IPS DF 6.9 (cell line): ENCODE results near the gene ALPG.

Experiments used
- DNase-seq: peaks from one replicate; pipeline ENCODE4 v3.0.0-alpha.2; 2013; ENCODE audit warnings: low read depth, low spot score
- H3K27ac ChIP-seq: one replicate; pipeline ENCODE4 v1.5.1; 2013; ENCODE audit warnings: low read length, control low read depth
- H3K27me3 ChIP-seq: 2 replicates; pipeline ENCODE4 v1.6.1; 2013; ENCODE audit warnings: mild to moderate bottlenecking, low read length; ENCODE audit not compliant: control insufficient read depth, insufficient read depth
- H3K36me3 ChIP-seq: 2 replicates; pipeline ENCODE4 v1.6.1; 2013; ENCODE audit warnings: low read length; ENCODE audit not compliant: control insufficient read depth, insufficient read depth
- H3K4me1 ChIP-seq: 2 replicates; pipeline ENCODE4 v1.6.1; 2013; ENCODE audit warnings: low read length; ENCODE audit not compliant: control insufficient read depth, insufficient read depth
- H3K4me3 ChIP-seq: 2 replicates; pipeline ENCODE4 v1.5.1; 2013; ENCODE audit warnings: mild to moderate bottlenecking, low read length
- H3K9me3 ChIP-seq: 2 replicates; pipeline ENCODE4 v1.6.1; 2013; ENCODE audit warnings: low read length, inconsistent platforms; ENCODE audit not compliant: control insufficient read depth, insufficient read depth
- WGBS: extraction: QIAGEN DNeasy Blood & Tissue Kit; methylation state at CpG from one replicate; pipeline ENCODE4 v1.1.7; 2013; ENCODE audit warnings: mixed read lengths, missing lambda C conversion rate; ENCODE audit not compliant: insufficient read length, insufficient coverage; 5-methylcytosine and 5-hydroxymethylcytosine counted together

The ALPG gene

DNA sequence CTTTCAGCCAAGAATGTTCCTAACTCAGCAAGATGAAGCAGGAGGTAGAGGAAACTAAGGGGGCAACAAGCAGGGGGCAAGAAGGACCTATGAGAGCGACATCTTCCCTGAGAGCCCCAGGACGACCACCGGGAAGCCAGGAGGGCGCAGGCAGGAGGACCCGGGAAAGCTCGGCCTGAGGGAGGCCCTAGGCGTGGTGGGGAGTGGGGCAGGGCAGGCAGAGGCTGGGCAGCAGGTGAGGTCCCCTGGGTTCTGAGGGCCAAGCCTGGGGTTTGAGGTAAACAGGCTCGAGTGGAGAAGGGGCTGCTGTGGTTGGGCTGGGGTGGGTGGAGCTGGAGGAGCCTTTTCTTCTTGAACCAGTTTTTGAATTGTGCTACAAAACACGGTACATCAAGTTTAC is 48.0 kb downstream of the ALPG start:
- no peaks in the 10 kb centered on the region for H3K4me1 ChIP-seq
- H3K4me3 ChIP-seq, result no peak overlapping the region
- DNase-seq, result no peak
- no peaks in the 10 kb centered on the region for H3K9me3 ChIP-seq
- no CpG with 5 or more reads among the region's 9 CpGs for WGBS
- H3K27me3 ChIP-seq, result no peaks in the 10 kb centered on the region
- no peaks in the 10 kb centered on the region for H3K36me3 ChIP-seq
- no peak overlapping the region for H3K27ac ChIP-seq

DNA sequence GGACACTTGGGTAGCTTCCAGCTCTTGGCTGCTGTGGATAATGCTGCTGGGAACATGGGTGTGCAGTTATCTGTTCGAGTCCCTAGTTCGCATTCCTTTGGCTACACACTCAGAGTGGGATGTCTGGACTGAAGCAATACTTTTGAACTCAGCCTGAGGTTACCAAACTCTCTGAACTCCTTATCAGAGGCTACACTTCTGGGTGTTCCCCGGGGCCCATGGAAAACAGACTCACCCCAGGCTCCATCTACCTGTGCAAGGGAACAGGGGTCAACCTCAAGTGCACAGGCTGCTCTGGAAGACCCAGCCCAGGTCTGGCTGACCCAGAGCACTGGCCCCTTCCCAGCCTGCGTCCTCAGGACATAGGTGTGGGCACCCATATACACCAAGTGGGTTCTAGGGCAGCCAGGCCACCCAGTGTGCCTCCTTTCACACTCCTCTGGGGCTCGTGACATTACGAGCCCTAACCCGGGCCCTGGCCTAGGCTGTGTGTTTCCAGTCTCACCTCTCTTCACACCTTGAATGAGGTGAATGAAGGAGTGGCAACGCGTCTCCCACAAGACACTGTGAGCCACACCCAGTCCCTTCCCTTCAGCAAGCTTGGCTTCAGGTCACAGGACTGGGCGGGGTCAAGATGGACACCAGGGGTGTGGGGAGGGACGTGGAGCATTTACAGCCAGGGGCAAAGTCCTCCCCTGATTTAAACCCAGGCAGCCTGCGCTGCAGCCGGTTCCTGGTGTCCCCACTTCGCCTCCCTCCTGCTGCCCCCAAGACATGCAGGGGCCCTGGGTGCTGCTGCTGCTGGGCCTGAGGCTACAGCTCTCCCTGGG is 49.0 kb downstream of the ALPG start, which contains the start of gene ALPI:
Gene ALPI, plus strand, starts transcription at position 728 of the 830 bp plus-strand sequence. Its CDS starts 47 bp downstream, at position 775.
- DNase-seq, result no peak
- WGBS, result no CpG with 5 or more reads among the region's 14 CpGs

GRCh38 chr2:232456296-232457120 is 49.9 kb downstream of the ALPG start:
- H3K4me1 ChIP-seq, result no peaks in the 10 kb centered on the region
- DNase-seq, result no peak
- no peaks in the 10 kb centered on the region for H3K27me3 ChIP-seq
- H3K4me3 ChIP-seq, result no peak overlapping the region
- no peaks in the 10 kb centered on the region for H3K9me3 ChIP-seq
- H3K36me3 ChIP-seq, result no peaks in the 10 kb centered on the region
- H3K27ac ChIP-seq, result no peak overlapping the region
- no CpG with 5 or more reads among the region's 27 CpGs for WGBS

More for the DNA sequence above, 49.0 kb downstream of the ALPG start, which contains the start of gene ALPI:
- H3K4me3 ChIP-seq, result no peak within 1 kb of the TSS
- no peaks in the 10 kb centered on the region for H3K36me3 ChIP-seq
- H3K27me3 ChIP-seq, result no peaks in the 10 kb centered on the region
- no peaks in the 10 kb centered on the region for H3K9me3 ChIP-seq
- no peak within 1 kb of the TSS for H3K27ac ChIP-seq
- H3K4me1 ChIP-seq, result no peaks in the 10 kb centered on the region

DNA sequence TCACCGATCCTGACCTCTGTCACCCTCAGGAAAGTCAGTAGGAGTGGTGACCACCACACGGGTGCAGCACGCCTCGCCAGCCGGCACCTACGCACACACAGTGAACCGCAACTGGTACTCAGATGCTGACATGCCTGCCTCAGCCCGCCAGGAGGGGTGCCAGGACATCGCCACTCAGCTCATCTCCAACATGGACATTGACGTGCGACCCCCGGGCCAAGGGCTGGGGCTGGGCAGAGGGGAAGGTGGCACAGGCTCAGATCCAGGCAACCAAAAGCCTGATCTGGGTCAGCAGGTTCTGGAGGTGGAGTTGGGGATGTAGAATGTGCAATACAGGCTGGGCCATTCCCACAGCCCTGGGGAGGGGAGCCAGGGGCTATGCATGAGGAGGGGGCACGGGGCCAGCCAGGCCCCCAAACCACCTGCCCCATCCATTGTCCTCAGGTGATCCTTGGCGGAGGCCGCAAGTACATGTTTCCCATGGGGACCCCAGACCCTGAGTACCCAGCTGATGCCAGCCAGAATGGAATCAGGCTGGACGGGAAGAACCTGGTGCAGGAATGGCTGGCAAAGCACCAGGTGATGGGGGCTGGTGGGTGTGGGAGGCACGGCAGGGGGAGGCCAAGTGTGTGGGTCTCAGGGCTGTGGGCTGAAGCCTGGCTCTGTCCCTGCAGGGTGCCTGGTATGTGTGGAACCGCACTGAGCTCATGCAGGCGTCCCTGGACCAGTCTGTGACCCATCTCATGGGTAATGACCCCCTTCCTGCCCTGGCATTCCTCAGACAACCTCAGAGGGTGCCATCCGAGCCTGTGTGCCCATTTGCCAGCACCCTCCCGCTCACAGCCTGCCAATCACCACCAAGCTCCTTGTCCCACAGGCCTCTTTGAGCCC is 50.7 kb downstream of the ALPG start:
- no peak for DNase-seq
- Histone ChIP-seq H3K27me3 (no peaks in the 10 kb centered on the region), H3K4me1 (no peaks in the 10 kb centered on the region), H3K36me3 (no peaks in the 10 kb centered on the region), H3K4me3 (no peak overlapping the region), H3K27ac (no peak overlapping the region), H3K9me3 (no peaks in the 10 kb centered on the region)
- no CpG with 5 or more reads among the region's 21 CpGs for WGBS

- Histone ChIP-seq H3K9me3 (no peaks in the 10 kb centered on the region), H3K36me3 (no peaks in the 10 kb centered on the region), H3K27ac (no peak overlapping the region), H3K4me3 (no peak overlapping the region), H3K27me3 (no peaks in the 10 kb centered on the region), H3K4me1 (no peaks in the 10 kb centered on the region)
- no peak for DNase-seq
- WGBS, result no CpG with 5 or more reads among the region's 25 CpGs
Measured at GRCh38 chr2:232458051-232458660, 51.5 kb downstream of the ALPG start.

DNA sequence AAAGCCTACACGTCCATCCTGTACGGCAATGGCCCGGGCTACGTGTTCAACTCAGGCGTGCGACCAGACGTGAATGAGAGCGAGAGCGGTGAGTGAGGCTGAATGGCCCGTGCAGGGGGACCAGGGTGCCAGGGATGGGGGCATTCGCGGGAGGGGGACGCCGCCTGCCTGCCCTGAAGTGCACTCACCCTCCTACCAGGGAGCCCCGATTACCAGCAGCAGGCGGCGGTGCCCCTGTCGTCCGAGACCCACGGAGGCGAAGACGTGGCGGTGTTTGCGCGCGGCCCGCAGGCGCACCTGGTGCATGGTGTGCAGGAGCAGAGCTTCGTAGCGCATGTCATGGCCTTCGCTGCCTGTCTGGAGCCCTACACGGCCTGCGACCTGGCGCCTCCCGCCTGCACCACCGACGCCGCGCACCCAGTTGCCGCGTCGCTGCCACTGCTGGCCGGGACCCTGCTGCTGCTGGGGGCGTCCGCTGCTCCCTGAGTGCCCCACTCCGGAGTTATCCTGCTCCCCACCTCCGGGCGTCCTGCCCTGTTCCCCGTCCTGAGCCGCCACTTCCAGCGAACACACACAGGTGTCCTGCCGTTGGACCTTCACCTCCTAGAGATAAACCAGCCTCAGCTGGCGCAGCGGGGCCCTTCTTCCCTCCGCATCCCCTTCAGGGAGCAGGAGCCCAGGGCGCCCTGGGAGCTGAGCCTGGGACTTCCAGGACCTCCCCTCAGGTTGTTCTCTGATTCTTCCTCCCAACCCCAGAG is 52.2 kb downstream of the ALPG start:
- H3K4me1 ChIP-seq, result no peaks in the 10 kb centered on the region
- DNase-seq, result no peak
- no peak overlapping the region for H3K27ac ChIP-seq
- no peak overlapping the region for H3K4me3 ChIP-seq
- H3K36me3 ChIP-seq, result no peaks in the 10 kb centered on the region
- no CpG with 5 or more reads among the region's 56 CpGs for WGBS
- H3K9me3 ChIP-seq, result no peaks in the 10 kb centered on the region
- no peaks in the 10 kb centered on the region for H3K27me3 ChIP-seq

DNA sequence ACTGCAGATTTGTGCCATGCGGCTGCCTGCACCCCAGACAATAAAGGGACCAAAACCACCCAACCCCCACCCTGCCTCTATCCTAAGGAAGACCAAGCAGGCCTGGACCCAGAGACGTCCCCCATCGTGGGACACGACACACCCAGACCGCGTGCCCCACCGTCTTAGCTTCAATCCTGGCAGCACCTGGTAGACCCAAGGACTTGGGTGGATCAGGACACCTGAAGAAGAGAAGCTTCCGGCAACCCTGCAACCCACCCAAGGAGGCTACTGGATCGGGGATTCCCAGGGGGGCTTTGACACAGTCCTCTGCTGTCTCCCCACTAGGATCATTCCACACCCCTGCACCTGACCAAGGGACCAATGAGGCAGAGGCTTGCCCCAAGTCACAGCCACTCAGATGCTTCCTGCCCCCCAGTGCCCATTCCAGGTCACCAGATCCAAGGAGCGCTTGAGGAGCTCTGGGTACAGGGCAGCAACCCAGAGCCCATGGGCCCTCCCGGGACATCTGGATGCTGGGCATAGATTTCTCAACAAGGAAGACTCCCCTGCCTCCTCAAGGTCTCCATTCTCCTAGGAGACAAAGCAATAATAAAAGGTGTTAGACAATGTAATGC is 52.9 kb downstream of the ALPG start:
- no CpG with 5 or more reads among the region's 11 CpGs for WGBS
- no peaks in the 10 kb centered on the region for H3K36me3 ChIP-seq
- no peaks in the 10 kb centered on the region for H3K9me3 ChIP-seq
- no peaks in the 10 kb centered on the region for H3K4me1 ChIP-seq
- no peak overlapping the region for H3K27ac ChIP-seq
- DNase-seq, result no peak
- no peaks in the 10 kb centered on the region for H3K27me3 ChIP-seq
- H3K4me3 ChIP-seq, result no peak overlapping the region

DNA sequence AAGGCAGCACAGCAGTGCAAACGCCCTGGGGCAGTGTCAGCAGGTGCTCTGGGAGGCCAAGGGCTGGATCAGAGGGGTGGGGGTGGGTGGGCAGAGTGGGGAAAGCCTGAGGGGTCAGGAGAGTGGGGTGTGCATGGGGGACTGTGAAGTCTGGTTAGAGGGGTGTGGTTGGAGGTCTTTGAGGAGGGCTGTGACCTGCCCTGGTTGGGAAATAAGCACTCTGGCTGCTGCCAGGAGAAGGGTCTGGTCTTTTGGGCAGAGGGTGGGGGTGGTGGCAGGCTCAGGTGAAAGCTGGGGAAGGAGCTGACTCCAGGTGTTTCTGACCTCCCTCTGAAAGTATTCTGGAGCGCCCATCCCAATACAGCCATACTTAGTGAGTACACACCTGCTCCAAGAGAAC is 53.5 kb downstream of the ALPG start:
- Histone ChIP-seq H3K27ac (no peak overlapping the region), H3K27me3 (no peaks in the 10 kb centered on the region), H3K36me3 (no peaks in the 10 kb centered on the region), H3K9me3 (no peaks in the 10 kb centered on the region), H3K4me1 (no peaks in the 10 kb centered on the region), H3K4me3 (no peak overlapping the region)
- WGBS, result no CpG with 5 or more reads among the region's 2 CpGs
- no peak for DNase-seq
